Neural cell (in vitro differentiated cells): Measurements from ENCODE around the gene SLF2. TPM values are rescaled to one million over a fixed set of nuclear protein-coding genes. Genes with fewer than 3 reads are reported as not detected.

ENCODE experiments used
- H2AFZ ChIP-seq: fragments of 200-600, 300-800 bp; sonication (generic), shearing (Covaris generic); 2 replicates; pipeline ENCODE4 v1.6.0; 2014; ENCODE audit warnings: low read depth, mild to moderate bottlenecking, antibody characterized with exemption, low read length, moderate library complexity
- H3F3A ChIP-seq: fragments of 200-600 bp; shearing (Covaris generic); 2 replicates; pipeline ENCODE4 v1.6.1; 2016; ENCODE audit warnings: mild to moderate bottlenecking, moderate library complexity, mixed read lengths, antibody characterized with exemption, low read length; ENCODE audit not compliant: insufficient read depth, poor library complexity, severe bottlenecking
- H3K27ac ChIP-seq: fragments of 200-600, 300-800 bp; sonication (generic), shearing (Covaris generic); 2 replicates; pipeline ENCODE4 v1.5.1; 2014; ENCODE audit warnings: mild to moderate bottlenecking, low read length, moderate library complexity
- H3K27me3 ChIP-seq: fragments of 300-800, 200-600 bp; sonication (generic), shearing (Covaris generic); 2 replicates; pipeline ENCODE4 v1.6.0; 2014; ENCODE audit warnings: mild to moderate bottlenecking, low read depth, low read length, moderate library complexity; ENCODE audit not compliant: insufficient read depth
- H3K36me3 ChIP-seq: fragments of 300-800, 200-600 bp; sonication (generic), shearing (Covaris generic); 2 replicates; pipeline ENCODE4 v1.5.1; 2014; ENCODE audit warnings: mild to moderate bottlenecking, antibody characterized with exemption, low read length, moderate library complexity; ENCODE audit not compliant: insufficient read depth
- H3K4me2 ChIP-seq: fragments of 300-800, 200-600 bp; sonication (generic), shearing (Covaris generic); 2 replicates; pipeline ENCODE4 v1.6.0; 2014; ENCODE audit warnings: mild to moderate bottlenecking, low read length
- H3K4me3 ChIP-seq: fragments of 300-800, 200-600 bp; sonication (generic), shearing (Covaris generic); 2 replicates; pipeline ENCODE4 v1.5.1; 2014; ENCODE audit warnings: mild to moderate bottlenecking, low read length, moderate library complexity
- H3K79me2 ChIP-seq: fragments of 200-600 bp; shearing (Covaris generic); replicated peaks from 2 replicates; pipeline ENCODE4 v1.6.0; 2014; ENCODE audit warnings: mild to moderate bottlenecking, low read length, moderate library complexity; ENCODE audit not compliant: insufficient read depth
- H3K9ac ChIP-seq: fragments of 300-800, 200-600 bp; sonication (generic), shearing (Covaris generic); 2 replicates; pipeline ENCODE4 v1.6.1; 2016; ENCODE audit warnings: mild to moderate bottlenecking, low read length, mixed read lengths
- H3K9me2 ChIP-seq: fragments of 200-600 bp; shearing (Covaris generic); 2 replicates; pipeline ENCODE4 v1.6.1; 2016; ENCODE audit warnings: mild to moderate bottlenecking, low read length, mixed read lengths; ENCODE audit not compliant: insufficient read depth
- H3K9me3 ChIP-seq: fragments of 200-600, 300-800 bp; sonication (generic), shearing (Covaris generic); 2 replicates; pipeline ENCODE4 v1.6.1; 2016; ENCODE audit warnings: mild to moderate bottlenecking, mixed run types, low read length, moderate library complexity, mixed read lengths
- H4K20me1 ChIP-seq: fragments of 200-600 bp; shearing (Covaris generic); 2 replicates; pipeline ENCODE4 v1.6.1; 2016; ENCODE audit warnings: mild to moderate bottlenecking, mixed run types; ENCODE audit not compliant: insufficient read depth
- CTCF ChIP-seq: fragments of 450-650 bp; IDR thresholded peaks from 2 replicates; pipeline ENCODE4 v1.5.1; 2014; ENCODE audit warnings: antibody characterized with exemption, mild to moderate bottlenecking, moderate library complexity; ENCODE audit not compliant: poor library complexity, severe bottlenecking
- EP300 ChIP-seq: fragments of 450-650 bp; conservative IDR thresholded peaks from 2 replicates; pipeline ENCODE4 v1.6.1; 2014; ENCODE audit warnings: antibody characterized with exemption, mild to moderate bottlenecking, moderate library complexity; ENCODE audit not compliant: poor library complexity, severe bottlenecking
- EZH2 ChIP-seq: fragments of 200-600, 300-800 bp; shearing (Covaris generic), sonication (generic); IDR thresholded peaks from 2 replicates; pipeline ENCODE4 v1.6.1; 2014; ENCODE audit warnings: antibody characterized with exemption, low read length, borderline replicate concordance, mild to moderate bottlenecking; ENCODE audit not compliant: insufficient read depth, poor library complexity, severe bottlenecking
- MXI1 ChIP-seq: fragments of 450-650 bp; conservative IDR thresholded peaks from 2 replicates; pipeline ENCODE4 v1.6.1; 2014; ENCODE audit warnings: antibody characterized with exemption, mild to moderate bottlenecking; ENCODE audit not compliant: poor library complexity, severe bottlenecking
- POLR2AphosphoS5 ChIP-seq: IDR thresholded peaks from 2 replicates; pipeline ENCODE4 v1.6.1; 2012
- RAD21 ChIP-seq: fragments of 450-650 bp; conservative IDR thresholded peaks from 2 replicates; pipeline ENCODE4 v1.6.1; 2014; ENCODE audit warnings: antibody characterized with exemption, mild to moderate bottlenecking, moderate library complexity
- REST ChIP-seq: IDR thresholded peaks from 2 replicates; pipeline ENCODE4 v1.6.1; 2012; ENCODE audit warnings: borderline replicate concordance
- SMC3 ChIP-seq: fragments of 450-650 bp; conservative IDR thresholded peaks from 2 replicates; pipeline ENCODE4 v1.6.1; 2014; ENCODE audit warnings: antibody characterized with exemption, mild to moderate bottlenecking, moderate library complexity; ENCODE audit not compliant: poor library complexity
- TAF1 ChIP-seq: IDR thresholded peaks from 2 replicates; pipeline ENCODE4 v1.6.1; 2012; ENCODE audit warnings: low read depth
- polyA plus RNA-seq: library from polyadenylated mRNA; depleted of rRNA; stranded (reverse); fragments of >200 nt; gene quantifications from 2 replicates; pipeline ENCODE4 v1.2.3, GENCODE V29; 2014

Gene SLF2
- polyA plus RNA-seq, 1 donor from 2014 or later: 43.0 TPM

GRCh38 chr10:100908378-100908777, 4.4 kb upstream of the SLF2 start:
- Histone ChIP-seq H3F3A (peaks cover 5% of the 10 kb centered on the region), H3K9ac (no peak overlapping the region), H3K27ac (no peak overlapping the region), H3K36me3 (no peaks in the 10 kb centered on the region), H3K9me3 (no peaks in the 10 kb centered on the region), H3K4me2 (no peak overlapping the region), H4K20me1 (no peaks in the 10 kb centered on the region), H3K79me2 (peaks cover 3% of the 10 kb centered on the region), H3K27me3 (no peaks in the 10 kb centered on the region), H3K9me2 (no peaks in the 10 kb centered on the region), H3K4me3 (no peak overlapping the region), H2AFZ (no peak overlapping the region)
- TF ChIP-seq CTCF: no peak
- TF ChIP-seq EP300: no peak

DNA sequence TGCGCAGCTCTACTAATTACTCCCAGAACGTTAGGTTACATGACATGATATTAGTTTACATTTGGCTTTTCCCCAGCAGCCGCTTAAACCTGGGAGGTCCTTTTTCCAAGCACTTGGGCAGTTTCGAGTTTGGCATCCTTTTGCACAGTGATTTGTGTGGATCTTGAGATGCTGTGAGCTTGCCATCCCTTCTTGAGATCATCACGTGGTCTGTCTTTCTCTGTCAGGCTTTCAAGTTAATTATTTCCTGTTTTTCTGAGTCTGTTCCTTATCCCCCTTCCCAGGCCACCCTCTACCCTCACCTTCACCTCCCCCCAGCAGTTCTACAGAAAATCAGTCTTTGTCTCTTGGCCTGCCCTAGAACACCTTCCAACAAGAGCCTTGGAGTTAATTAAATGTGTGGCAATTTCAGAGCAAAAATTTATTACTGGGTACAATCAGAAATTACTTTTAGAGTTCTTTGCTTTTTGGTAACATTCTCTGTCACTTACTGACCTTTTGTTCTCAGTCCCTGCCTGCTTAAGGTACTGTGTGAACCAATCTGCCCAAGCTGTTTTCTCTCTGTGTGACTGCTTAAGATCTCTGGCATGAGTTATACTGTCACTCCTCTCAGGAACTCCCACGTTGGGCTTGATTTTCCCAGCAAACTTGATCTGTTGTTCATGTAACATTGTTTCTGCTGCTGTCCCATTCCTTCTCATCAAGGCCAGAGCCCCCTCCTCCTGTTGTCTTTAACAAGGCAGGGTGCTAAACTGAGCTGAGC, 3.1 kb upstream of the SLF2 start:
- Histone ChIP-seq H3K4me2 (no peak overlapping the region), H3K36me3 (no peaks in the 10 kb centered on the region), H3K27me3 (no peaks in the 10 kb centered on the region), H3K27ac (no peak overlapping the region), H3F3A (peaks cover 5% of the 10 kb centered on the region), H2AFZ (no peak overlapping the region), H3K9me2 (no peaks in the 10 kb centered on the region), H3K4me3 (no peak overlapping the region), H3K9ac (no peak overlapping the region), H3K79me2 (peaks cover 16% of the 10 kb centered on the region), H3K9me3 (no peaks in the 10 kb centered on the region), H4K20me1 (no peaks in the 10 kb centered on the region)
- TF ChIP-seq SMC3 (no peak), RAD21 (no peak), CTCF (no peak), POLR2AphosphoS5 (no peak), EP300 (no peak), EZH2 (no peak), MXI1 (no peak), REST (no peak), TAF1 (no peak)
